ENCODE results near the gene TTC7B. TPM values are rescaled to one million over a fixed set of nuclear protein-coding genes. Genes with fewer than 3 reads are reported as not detected.
A peak's percentile ranks its signal among the peaks of the same experiment; 100 is the strongest.

Gene TTC7B
- total and polyA plus RNA-seq, 2 donors (not counting 3 experiments of a cell fraction or from before 2014, with no cell fraction given) = 46.8 to 76.5 TPM

DNA sequence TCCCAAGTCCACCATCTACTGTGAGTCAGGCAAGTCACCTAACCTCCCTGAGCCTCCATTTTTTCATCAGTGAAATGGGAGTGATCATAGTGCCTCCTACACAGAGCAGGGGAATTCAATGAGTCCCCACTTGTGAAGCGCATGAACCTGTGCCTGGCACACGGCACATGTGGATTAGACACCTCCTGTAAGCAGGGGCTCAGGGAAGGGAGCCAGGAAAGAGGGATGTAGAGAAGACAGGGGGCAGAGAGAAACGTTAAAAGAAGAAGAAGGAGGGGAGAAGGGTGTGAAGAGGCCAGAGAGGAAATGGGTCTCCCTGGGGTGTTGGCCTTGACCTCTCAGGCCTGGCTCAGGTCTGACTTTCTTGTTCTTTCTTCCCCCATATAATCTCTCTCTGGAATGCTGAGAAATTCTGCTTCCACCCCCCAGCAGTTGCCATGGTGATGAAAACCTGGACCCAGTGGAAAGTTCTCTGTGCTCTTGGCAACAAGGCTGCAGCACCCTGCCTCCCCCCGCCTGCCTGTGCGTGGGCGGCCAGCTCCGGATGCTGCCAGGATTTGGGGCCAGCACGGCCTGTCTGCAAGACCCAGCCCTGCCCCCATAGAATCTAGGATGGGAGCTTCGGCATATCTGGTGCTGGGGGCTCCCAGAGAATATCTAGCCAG is 324.9 kb downstream of the TTC7B start:
- Histone ChIP-seq H3K27me3 (ENCODE audit: control insufficient read depth in 2 of 2, insufficient read depth in 2 of 2, low read length in 2 of 2) (no peaks in the 10 kb centered on the region), H3K36me3 (ENCODE audit: control insufficient read depth in 2 of 2, extremely low read depth in 1 of 2, insufficient read depth in 2 of 2, low read length in 2 of 2) (no peaks in the 10 kb centered on the region), H3K27ac (ENCODE audit: insufficient read depth, low read depth, low read length) (no peak overlapping the region), H3K79me2 (ENCODE audit: control insufficient read depth, insufficient read depth, low read length) (no peaks in the 10 kb centered on the region), H3K9ac (replicated peaks; ENCODE audit: extremely low read depth, insufficient read depth, low read length) (no peak overlapping the region), H3K9me1 (replicated peaks; ENCODE audit: control insufficient read depth, extremely low read depth, insufficient read depth, low read length) (no peaks in the 10 kb centered on the region), H3K4me1 (ENCODE audit: control insufficient read depth, extremely low read depth, insufficient read depth, low read length) (peaks cover 8% of the 10 kb centered on the region), H3K9me3 (replicated peaks; ENCODE audit: control insufficient read depth, insufficient read depth, low read length) (no peaks in the 10 kb centered on the region), H2AFZ (ENCODE audit: low read depth, low read length) (no peak overlapping the region), H3K4me3 (replicated peaks in 1 of 3; ENCODE audit: insufficient read depth in 1 of 3, low read depth in 1 of 3, low read length in 3 of 3) (no peak overlapping the region), H3K4me2 (ENCODE audit: insufficient read depth, low read length) (no peak overlapping the region), H4K20me1 (replicated peaks; ENCODE audit: control insufficient read depth, extremely low read depth, insufficient read depth, low read length) (no peaks in the 10 kb centered on the region)
- dilution Hi-C loops (cut with MboI; ENCODE audit: extremely low pct_ligation_motif_present, low sequenced_read_pairs) = no loop called here
- POLR2A ChIA-PET = no interaction called here
- TF ChIP-seq EZH2 (IDR thresholded peaks at IDR 0.05; ENCODE audit: borderline replicate concordance, low read depth, low read length, severe bottlenecking) (no peak), JUN (IDR thresholded peaks at IDR 0.05; ENCODE audit: borderline replicate concordance, insufficient read depth, insufficient read length, low read depth) (no peak), POLR2AphosphoS5 (IDR thresholded peaks at IDR 0.05; ENCODE audit: insufficient read depth, low read depth, low read length) (no peak), FOS (IDR thresholded peaks at IDR 0.05; ENCODE audit: borderline replicate concordance, insufficient read depth, low read length) (no peak), GATA2 (IDR thresholded peaks at IDR 0.05; ENCODE audit: insufficient read depth, insufficient read length, low read depth, low read length) (no peak)
- no TSS peak for BruUV-seq (replicated peaks)
- intact Hi-C loops (cut with micrococcal nuclease) = no loop called here
- CTCF ChIA-PET = no interaction called here
- DNase-seq (ENCODE audit: low read depth, low spot score) (peak; percentile 19), FAIRE-seq (no peak)

DNA sequence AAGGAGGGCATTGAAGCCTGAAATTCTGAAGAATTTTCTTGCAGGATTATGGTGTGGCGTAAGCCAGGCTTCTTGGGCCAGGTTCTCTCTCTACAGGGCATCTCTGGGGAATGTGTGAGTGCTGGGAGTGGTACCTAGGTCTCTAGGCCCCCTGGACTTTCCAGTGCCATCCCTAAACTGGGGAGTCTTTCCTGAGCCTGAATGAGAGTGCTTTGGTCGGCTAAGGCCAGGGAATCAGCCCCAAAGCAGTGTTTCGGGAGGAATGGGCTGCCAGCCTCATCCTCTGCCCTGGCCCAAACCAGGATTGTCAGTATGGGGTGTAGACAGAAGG is 325.5 kb downstream of the TTC7B start:
- intact Hi-C loops (cut with micrococcal nuclease) = no loop called here
- peaks cover 8% of the 10 kb centered on the region for H3K4me1 ChIP-seq (ENCODE audit: control insufficient read depth, extremely low read depth, insufficient read depth, low read length)
- FAIRE-seq = no peak
- no peak for DNase-seq (ENCODE audit: low read depth, low spot score)
- TF ChIP-seq FOS (IDR thresholded peaks at IDR 0.05; ENCODE audit: borderline replicate concordance, insufficient read depth, low read length) (no peak), CTCF (IDR thresholded peaks at IDR 0.05; ENCODE audit: extremely low read depth in 1 of 2, insufficient read depth in 1 of 2, low read depth in 1 of 2, low read length in 2 of 2) (no peak)
- POLR2A ChIA-PET = no interaction called here
- no peak overlapping the region for H3K27ac ChIP-seq (ENCODE audit: insufficient read depth, low read depth, low read length)
- H3K27me3 ChIP-seq (ENCODE audit: control insufficient read depth in 2 of 2, insufficient read depth in 2 of 2, low read length in 2 of 2) = no peaks in the 10 kb centered on the region
- CTCF ChIA-PET = no interaction called here
- no peak overlapping the region for H2AFZ ChIP-seq (ENCODE audit: low read depth, low read length)
- dilution Hi-C loops (cut with MboI; ENCODE audit: extremely low pct_ligation_motif_present, low sequenced_read_pairs) = no loop called here
- no peaks in the 10 kb centered on the region for H3K79me2 ChIP-seq (ENCODE audit: control insufficient read depth, insufficient read depth, low read length)
- no TSS peak for BruUV-seq (replicated peaks)
- no peaks in the 10 kb centered on the region for H3K9me3 ChIP-seq (replicated peaks; ENCODE audit: control insufficient read depth, insufficient read depth, low read length)
- no peaks in the 10 kb centered on the region for H3K36me3 ChIP-seq (ENCODE audit: control insufficient read depth in 2 of 2, extremely low read depth in 1 of 2, insufficient read depth in 2 of 2, low read length in 2 of 2)
- H3K4me3 ChIP-seq (replicated peaks in 1 of 3; ENCODE audit: insufficient read depth in 1 of 3, low read depth in 1 of 3, low read length in 3 of 3) = no peak overlapping the region
- H4K20me1 ChIP-seq (replicated peaks; ENCODE audit: control insufficient read depth, extremely low read depth, insufficient read depth, low read length) = no peaks in the 10 kb centered on the region
- no peaks in the 10 kb centered on the region for H3K9me1 ChIP-seq (replicated peaks; ENCODE audit: control insufficient read depth, extremely low read depth, insufficient read depth, low read length)
- H3K4me2 ChIP-seq (ENCODE audit: insufficient read depth, low read length) = no peak overlapping the region
- H3K9ac ChIP-seq (replicated peaks; ENCODE audit: extremely low read depth, insufficient read depth, low read length) = no peak overlapping the region

Data from endothelial cell of umbilical vein (primary cell).